HepG2 (cell line): Measurements from ENCODE around the gene DRD1. TPM values are rescaled to one million over a fixed set of nuclear protein-coding genes. Genes with fewer than 3 reads are reported as not detected.
A peak's percentile ranks its signal among the peaks of the same experiment; 100 is the strongest.

Experiments used
- CHD2 ChIP-seq: IDR thresholded peaks from 2 replicates; pipeline ENCODE4 v1.6.1; 2011; ENCODE audit warnings: low read depth, low read length, improper control_type of control experiment
- HNRNPUL1 ChIP-seq: fragments of 200-400 bp; formaldehyde crosslinking; IDR thresholded peaks from 2 replicates; pipeline ENCODE4 v1.6.1; 2017; ENCODE audit warnings: low read depth, mild to moderate bottlenecking, low read length, moderate library complexity
- ISL2 ChIP-seq: sonication (generic); formaldehyde crosslinking; IDR thresholded peaks from 2 replicates; pipeline ENCODE4 v1.5.0; 2020; ENCODE audit warnings: missing genetic modification reagents
- MIXL1 ChIP-seq: IDR thresholded peaks from 2 replicates; pipeline ENCODE4 v1.6.1; 2016
- MXD4 ChIP-seq: IDR thresholded peaks from 2 replicates; pipeline ENCODE4 v1.6.1; 2016; ENCODE audit warnings: mild to moderate bottlenecking, missing biosample characterization, missing genetic modification reagents
- NCOA2 ChIP-seq: sonication (generic); formaldehyde crosslinking; IDR thresholded peaks from 2 replicates; pipeline ENCODE4 v1.8.0; 2022; ENCODE audit warnings: inconsistent platforms
- RERE ChIP-seq: IDR thresholded peaks from 2 replicates; pipeline ENCODE4 v1.6.1; 2016; ENCODE audit warnings: low read depth, missing genetic modification reagents, missing compliant biosample characterization
- ZNF841 ChIP-seq: sonication (generic); formaldehyde crosslinking; IDR thresholded peaks from 2 replicates; pipeline ENCODE4 v1.8.1; 2023; ENCODE audit warnings: missing genetic modification reagents, borderline replicate concordance
- polyA plus RNA-seq, 8 experiments: library from polyadenylated mRNA; depleted of rRNA in 3 of 8; stranded (reverse) in 7 of 8; unstranded in 1 of 8; fragments of >200 nt; fragmentation: Illumina TruSeq in 4 of 8; extraction: Trizol in 4 of 8; gene quantifications; 2 replicates each; pipeline versions ENCODE4 v1.2.1 to v1.2.3, GENCODE V29; 2011 to 2016; ENCODE audit warnings: low read depth in 4 of 8, missing spikeins in 1 of 8, mixed read lengths in 1 of 8; ENCODE audit not compliant: insufficient read depth in 1 of 8
- total RNA-seq, 5 experiments: library from RNA; depleted of rRNA; stranded (reverse); fragments of >200 nt; fragmentation: Illumina TruSeq; extraction: Trizol; gene quantifications; 2 replicates each; pipeline ENCODE4 v1.2.3, GENCODE V29; 2016; ENCODE audit warnings: low read depth in 1 of 5
- TF ChIP-seq, protein P1 (sequence below): sonication (generic); formaldehyde crosslinking; IDR thresholded peaks from 2 replicates; pipeline ENCODE4 v1.4.0; 2020; ENCODE audit warnings: missing genetic modification reagents, borderline replicate concordance
- TF ChIP-seq, protein P2 (sequence below): sonication (generic); formaldehyde crosslinking; IDR thresholded peaks from 2 replicates; pipeline ENCODE4 v1.4.0; 2020; ENCODE audit warnings: missing genetic modification reagents, borderline replicate concordance
- TF ChIP-seq, protein P3 (sequence below): sonication (generic); formaldehyde crosslinking; IDR thresholded peaks from 2 replicates; pipeline ENCODE4 v1.4.0; 2020; ENCODE audit warnings: low read depth, missing genetic modification reagents

DRD1 gene
- total and polyA plus RNA-seq, 2 of the 13 experiments (the other 11 are each of a cell fraction or from before 2014, with no cell fraction given) = not detected

DNA sequence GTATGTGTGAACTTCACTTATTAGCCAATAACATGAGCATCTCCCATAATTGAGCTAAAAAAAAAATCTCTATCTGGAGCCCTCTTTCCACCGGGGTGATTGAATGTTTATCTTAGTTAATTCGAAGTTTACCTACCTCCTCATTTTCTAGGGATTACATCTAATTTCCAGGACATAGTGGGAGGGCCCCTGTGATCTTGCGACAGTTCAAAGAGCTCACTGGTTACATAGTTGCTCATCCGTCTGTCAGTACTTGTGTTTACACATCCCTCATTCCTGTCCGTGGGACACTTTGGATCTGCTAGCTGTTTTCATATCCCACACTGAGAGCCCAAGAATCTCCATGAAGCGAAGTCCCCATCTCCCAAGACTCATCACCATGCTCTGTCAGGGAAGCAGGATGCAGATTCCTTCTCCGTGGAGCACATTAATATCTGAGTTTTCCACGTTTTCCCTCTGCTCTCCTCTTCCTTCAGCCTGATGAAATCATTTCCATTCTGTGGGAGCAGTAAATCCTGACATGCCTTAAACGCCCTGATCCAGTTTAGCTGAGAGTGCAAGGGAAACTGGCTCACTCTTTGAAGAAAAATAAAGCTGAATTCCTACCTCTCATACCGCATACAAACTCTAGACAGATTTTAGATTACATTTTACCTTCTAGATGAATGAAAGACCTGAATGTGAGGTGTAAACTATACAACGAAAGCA is 24.2 kb upstream of the DRD1 start (continued):
- TF ChIP-seq RERE = peak; percentile 99
- TF ChIP-seq ZNF841 (CRISPR knock-in tag) = no peak
- TF ChIP-seq, protein P1, sequence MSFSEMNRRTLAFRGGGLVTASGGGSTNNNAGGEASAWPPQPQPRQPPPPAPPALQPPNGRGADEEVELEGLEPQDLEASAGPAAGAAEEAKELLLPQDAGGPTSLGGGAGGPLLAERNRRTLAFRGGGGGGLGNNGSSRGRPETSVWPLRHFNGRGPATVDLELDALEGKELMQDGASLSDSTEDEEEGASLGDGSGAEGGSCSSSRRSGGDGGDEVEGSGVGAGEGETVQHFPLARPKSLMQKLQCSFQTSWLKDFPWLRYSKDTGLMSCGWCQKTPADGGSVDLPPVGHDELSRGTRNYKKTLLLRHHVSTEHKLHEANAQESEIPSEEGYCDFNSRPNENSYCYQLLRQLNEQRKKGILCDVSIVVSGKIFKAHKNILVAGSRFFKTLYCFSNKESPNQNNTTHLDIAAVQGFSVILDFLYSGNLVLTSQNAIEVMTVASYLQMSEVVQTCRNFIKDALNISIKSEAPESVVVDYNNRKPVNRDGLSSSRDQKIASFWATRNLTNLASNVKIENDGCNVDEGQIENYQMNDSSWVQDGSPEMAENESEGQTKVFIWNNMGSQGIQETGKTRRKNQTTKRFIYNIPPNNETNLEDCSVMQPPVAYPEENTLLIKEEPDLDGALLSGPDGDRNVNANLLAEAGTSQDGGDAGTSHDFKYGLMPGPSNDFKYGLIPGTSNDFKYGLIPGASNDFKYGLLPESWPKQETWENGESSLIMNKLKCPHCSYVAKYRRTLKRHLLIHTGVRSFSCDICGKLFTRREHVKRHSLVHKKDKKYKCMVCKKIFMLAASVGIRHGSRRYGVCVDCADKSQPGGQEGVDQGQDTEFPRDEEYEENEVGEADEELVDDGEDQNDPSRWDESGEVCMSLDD (CRISPR knock-in tag) = no peak
- TF ChIP-seq, protein P2, sequence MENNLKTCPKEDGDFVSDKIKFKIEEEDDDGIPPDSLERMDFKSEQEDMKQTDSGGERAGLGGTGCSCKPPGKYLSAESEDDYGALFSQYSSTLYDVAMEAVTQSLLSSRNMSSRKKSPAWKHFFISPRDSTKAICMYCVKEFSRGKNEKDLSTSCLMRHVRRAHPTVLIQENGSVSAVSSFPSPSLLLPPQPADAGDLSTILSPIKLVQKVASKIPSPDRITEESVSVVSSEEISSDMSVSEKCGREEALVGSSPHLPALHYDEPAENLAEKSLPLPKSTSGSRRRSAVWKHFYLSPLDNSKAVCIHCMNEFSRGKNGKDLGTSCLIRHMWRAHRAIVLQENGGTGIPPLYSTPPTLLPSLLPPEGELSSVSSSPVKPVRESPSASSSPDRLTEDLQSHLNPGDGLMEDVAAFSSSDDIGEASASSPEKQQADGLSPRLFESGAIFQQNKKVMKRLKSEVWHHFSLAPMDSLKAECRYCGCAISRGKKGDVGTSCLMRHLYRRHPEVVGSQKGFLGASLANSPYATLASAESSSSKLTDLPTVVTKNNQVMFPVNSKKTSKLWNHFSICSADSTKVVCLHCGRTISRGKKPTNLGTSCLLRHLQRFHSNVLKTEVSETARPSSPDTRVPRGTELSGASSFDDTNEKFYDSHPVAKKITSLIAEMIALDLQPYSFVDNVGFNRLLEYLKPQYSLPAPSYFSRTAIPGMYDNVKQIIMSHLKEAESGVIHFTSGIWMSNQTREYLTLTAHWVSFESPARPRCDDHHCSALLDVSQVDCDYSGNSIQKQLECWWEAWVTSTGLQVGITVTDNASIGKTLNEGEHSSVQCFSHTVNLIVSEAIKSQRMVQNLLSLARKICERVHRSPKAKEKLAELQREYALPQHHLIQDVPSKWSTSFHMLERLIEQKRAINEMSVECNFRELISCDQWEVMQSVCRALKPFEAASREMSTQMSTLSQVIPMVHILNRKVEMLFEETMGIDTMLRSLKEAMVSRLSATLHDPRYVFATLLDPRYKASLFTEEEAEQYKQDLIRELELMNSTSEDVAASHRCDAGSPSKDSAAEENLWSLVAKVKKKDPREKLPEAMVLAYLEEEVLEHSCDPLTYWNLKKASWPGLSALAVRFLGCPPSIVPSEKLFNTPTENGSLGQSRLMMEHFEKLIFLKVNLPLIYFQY (CRISPR knock-in tag) = no peak
- peak; percentile 67 for TF ChIP-seq NCOA2 (CRISPR knock-in tag)
- TF ChIP-seq HNRNPUL1 = no peak
- no peak for TF ChIP-seq CHD2
- peak; percentile 73 for TF ChIP-seq MIXL1 (CRISPR knock-in tag)
- TF ChIP-seq MXD4 = no peak
- TF ChIP-seq ISL2 (CRISPR knock-in tag) = peak; percentile 72
- TF ChIP-seq, protein P3, sequence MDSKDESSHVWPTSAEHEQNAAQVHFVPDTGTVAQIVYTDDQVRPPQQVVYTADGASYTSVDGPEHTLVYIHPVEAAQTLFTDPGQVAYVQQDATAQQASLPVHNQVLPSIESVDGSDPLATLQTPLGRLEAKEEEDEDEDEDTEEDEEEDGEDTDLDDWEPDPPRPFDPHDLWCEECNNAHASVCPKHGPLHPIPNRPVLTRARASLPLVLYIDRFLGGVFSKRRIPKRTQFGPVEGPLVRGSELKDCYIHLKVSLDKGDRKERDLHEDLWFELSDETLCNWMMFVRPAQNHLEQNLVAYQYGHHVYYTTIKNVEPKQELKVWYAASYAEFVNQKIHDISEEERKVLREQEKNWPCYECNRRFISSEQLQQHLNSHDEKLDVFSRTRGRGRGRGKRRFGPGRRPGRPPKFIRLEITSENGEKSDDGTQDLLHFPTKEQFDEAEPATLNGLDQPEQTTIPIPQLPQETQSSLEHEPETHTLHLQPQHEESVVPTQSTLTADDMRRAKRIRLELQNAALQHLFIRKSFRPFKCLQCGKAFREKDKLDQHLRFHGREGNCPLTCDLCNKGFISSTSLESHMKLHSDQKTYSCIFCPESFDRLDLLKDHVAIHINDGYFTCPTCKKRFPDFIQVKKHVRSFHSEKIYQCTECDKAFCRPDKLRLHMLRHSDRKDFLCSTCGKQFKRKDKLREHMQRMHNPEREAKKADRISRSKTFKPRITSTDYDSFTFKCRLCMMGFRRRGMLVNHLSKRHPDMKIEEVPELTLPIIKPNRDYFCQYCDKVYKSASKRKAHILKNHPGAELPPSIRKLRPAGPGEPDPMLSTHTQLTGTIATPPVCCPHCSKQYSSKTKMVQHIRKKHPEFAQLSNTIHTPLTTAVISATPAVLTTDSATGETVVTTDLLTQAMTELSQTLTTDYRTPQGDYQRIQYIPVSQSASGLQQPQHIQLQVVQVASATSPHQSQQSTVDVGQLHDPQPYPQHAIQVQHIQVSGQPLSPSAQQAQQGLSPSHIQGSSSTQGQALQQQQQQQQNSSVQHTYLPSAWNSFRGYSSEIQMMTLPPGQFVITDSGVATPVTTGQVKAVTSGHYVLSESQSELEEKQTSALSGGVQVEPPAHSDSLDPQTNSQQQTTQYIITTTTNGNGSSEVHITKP = no peak
